Fibroblast of the aortic adventitia (primary cell): ENCODE measurements around the gene ARHGAP26. TPM values are rescaled to one million over a fixed set of nuclear protein-coding genes. Genes with fewer than 3 reads are reported as not detected.

Experiments
- DNase-seq: peaks from one replicate; pipeline ENCODE4 v3.0.0-alpha.2; 2010; ENCODE audit warnings: low read depth
- H3K4me3 ChIP-seq: 2 replicates; pipeline ENCODE4 v1.5.1; 2011; ENCODE audit warnings: low read depth, mild to moderate bottlenecking, control low read depth, low read length, moderate library complexity
- CTCF ChIP-seq: IDR thresholded peaks from 2 replicates; pipeline ENCODE4 v1.5.1; 2011; ENCODE audit warnings: mild to moderate bottlenecking, low read length, control low read depth, inconsistent platforms; ENCODE audit not compliant: insufficient read depth
- total RNA-seq: library from RNA; depleted of rRNA; stranded (reverse); fragments of >200 nt; gene quantifications from 2 replicates; pipeline ENCODE4 v1.2.3, GENCODE V29; 2012; ENCODE audit warnings: low replicate concordance

ARHGAP26 gene
- total RNA-seq, 1 donor, result 9.0 TPM

GRCh38 chr5:142803428-142804125 lies 33.4 kb downstream of the ARHGAP26 start:
- no peak for TF ChIP-seq CTCF
- no peak for DNase-seq

GRCh38 chr5:142805339-142805738 lies 35.2 kb downstream of the ARHGAP26 start:
- H3K4me3 ChIP-seq, result no peak overlapping the region
- no peak for TF ChIP-seq CTCF
- no peak for DNase-seq

More at GRCh38 chr5:142803428-142804125, 33.4 kb downstream of the ARHGAP26 start:
- H3K4me3 ChIP-seq, result no peak overlapping the region

- no peak overlapping the region for H3K4me3 ChIP-seq
- no peak for TF ChIP-seq CTCF
- DNase-seq, result peak; percentile 58
Measured at GRCh38 chr5:142806841-142807267, 36.7 kb downstream of the ARHGAP26 start.

- DNase-seq, result no peak
- no peak for TF ChIP-seq CTCF
- H3K4me3 ChIP-seq, result no peak overlapping the region
Measured at GRCh38 chr5:142807372-142807911, 37.3 kb downstream of the ARHGAP26 start.

- H3K4me3 ChIP-seq, result no peak overlapping the region
- no peak for TF ChIP-seq CTCF
- DNase-seq, result no peak
Measured at GRCh38 chr5:142808878-142809598, 38.9 kb downstream of the ARHGAP26 start.

GRCh38 chr5:142810081-142810480 lies 39.9 kb downstream of the ARHGAP26 start:
- no peak for TF ChIP-seq CTCF
- no peak overlapping the region for H3K4me3 ChIP-seq
- peak; percentile 43 for DNase-seq
